ENCODE results near the gene TULP4.
"Not testable (repeated sequence)": the region's sequence is repeated elsewhere in the genome, so short reads cannot be mapped to it uniquely, and the experiment has no call there.

TULP4 gene

GRCh38 chr6:158284007-158284875 is 28.0 kb upstream of the TULP4 start:
- Histone ChIP-seq H3K4me1 (ENCODE audit: control insufficient read depth, insufficient read depth, low read length) (no peaks in the 10 kb centered on the region), H3K27me3 (ENCODE audit: control insufficient read depth, insufficient read depth, low read length) (no peaks in the 10 kb centered on the region), H3K36me3 (ENCODE audit: control insufficient read depth, insufficient read depth, low read length) (no peaks in the 10 kb centered on the region), H3K9me3 (ENCODE audit: control insufficient read depth, low read length) (no peaks in the 10 kb centered on the region), H3K4me3 (ENCODE audit: low read length) (no peak overlapping the region), H3K9ac (ENCODE audit: low read length) (no peak overlapping the region)

GRCh38 chr6:158284876-158285655 is 27.2 kb upstream of the TULP4 start:
- H3K9ac ChIP-seq (ENCODE audit: low read length), result no peak overlapping the region
- no peaks in the 10 kb centered on the region for H3K36me3 ChIP-seq (ENCODE audit: control insufficient read depth, insufficient read depth, low read length)
- no peak overlapping the region for H3K4me3 ChIP-seq (ENCODE audit: low read length)
- H3K9me3 ChIP-seq (ENCODE audit: control insufficient read depth, low read length), result no peaks in the 10 kb centered on the region
- H3K27me3 ChIP-seq (ENCODE audit: control insufficient read depth, insufficient read depth, low read length), result no peaks in the 10 kb centered on the region
- no peaks in the 10 kb centered on the region for H3K4me1 ChIP-seq (ENCODE audit: control insufficient read depth, insufficient read depth, low read length)

GRCh38 chr6:158285656-158286021 is 26.6 kb upstream of the TULP4 start:
- Histone ChIP-seq H3K4me3 (ENCODE audit: low read length) (no peak overlapping the region), H3K36me3 (ENCODE audit: control insufficient read depth, insufficient read depth, low read length) (no peaks in the 10 kb centered on the region), H3K27me3 (ENCODE audit: control insufficient read depth, insufficient read depth, low read length) (no peaks in the 10 kb centered on the region), H3K4me1 (ENCODE audit: control insufficient read depth, insufficient read depth, low read length) (no peaks in the 10 kb centered on the region), H3K9me3 (ENCODE audit: control insufficient read depth, low read length) (no peaks in the 10 kb centered on the region), H3K9ac (ENCODE audit: low read length) (no peak overlapping the region)

GRCh38 chr6:158286413-158286812 is 25.9 kb upstream of the TULP4 start:
- no peaks in the 10 kb centered on the region for H3K4me1 ChIP-seq (ENCODE audit: control insufficient read depth, insufficient read depth, low read length)
- no peaks in the 10 kb centered on the region for H3K9me3 ChIP-seq (ENCODE audit: control insufficient read depth, low read length)
- H3K36me3 ChIP-seq (ENCODE audit: control insufficient read depth, insufficient read depth, low read length), result no peaks in the 10 kb centered on the region
- H3K4me3 ChIP-seq (ENCODE audit: low read length), result no peak overlapping the region
- no peak overlapping the region for H3K9ac ChIP-seq (ENCODE audit: low read length)
- no peaks in the 10 kb centered on the region for H3K27me3 ChIP-seq (ENCODE audit: control insufficient read depth, insufficient read depth, low read length)

GRCh38 chr6:158287047-158287446 is 25.2 kb upstream of the TULP4 start:
- Histone ChIP-seq H3K9ac (ENCODE audit: low read length) (no peak overlapping the region), H3K4me3 (ENCODE audit: low read length) (no peak overlapping the region), H3K36me3 (ENCODE audit: control insufficient read depth, insufficient read depth, low read length) (no peaks in the 10 kb centered on the region), H3K27me3 (ENCODE audit: control insufficient read depth, insufficient read depth, low read length) (no peaks in the 10 kb centered on the region), H3K4me1 (ENCODE audit: control insufficient read depth, insufficient read depth, low read length) (no peaks in the 10 kb centered on the region), H3K9me3 (ENCODE audit: control insufficient read depth, low read length) (no peaks in the 10 kb centered on the region)

- no peaks in the 10 kb centered on the region for H3K9me3 ChIP-seq (ENCODE audit: control insufficient read depth, low read length)
- H3K36me3 ChIP-seq (ENCODE audit: control insufficient read depth, insufficient read depth, low read length), result no peaks in the 10 kb centered on the region
- no peak overlapping the region for H3K9ac ChIP-seq (ENCODE audit: low read length)
- H3K4me1 ChIP-seq (ENCODE audit: control insufficient read depth, insufficient read depth, low read length), result no peaks in the 10 kb centered on the region
- H3K4me3 ChIP-seq (ENCODE audit: low read length), result no peak overlapping the region
- H3K27me3 ChIP-seq (ENCODE audit: control insufficient read depth, insufficient read depth, low read length), result no peaks in the 10 kb centered on the region
These were observed 22.2 kb upstream of the TULP4 start for GRCh38 chr6:158290040-158290439.

GRCh38 chr6:158290659-158291058 is 21.6 kb upstream of the TULP4 start:
- Histone ChIP-seq H3K4me3 (ENCODE audit: low read length) (no peak overlapping the region), H3K9me3 (ENCODE audit: control insufficient read depth, low read length) (no peaks in the 10 kb centered on the region), H3K36me3 (ENCODE audit: control insufficient read depth, insufficient read depth, low read length) (no peaks in the 10 kb centered on the region), H3K27me3 (ENCODE audit: control insufficient read depth, insufficient read depth, low read length) (no peaks in the 10 kb centered on the region), H3K9ac (ENCODE audit: low read length) (no peak overlapping the region), H3K4me1 (ENCODE audit: control insufficient read depth, insufficient read depth, low read length) (no peaks in the 10 kb centered on the region)

- no peak overlapping the region for H3K9ac ChIP-seq (ENCODE audit: low read length)
- H3K36me3 ChIP-seq (ENCODE audit: control insufficient read depth, insufficient read depth, low read length), result no peaks in the 10 kb centered on the region
- no peaks in the 10 kb centered on the region for H3K27me3 ChIP-seq (ENCODE audit: control insufficient read depth, insufficient read depth, low read length)
These were observed 20.2 kb upstream of the TULP4 start for GRCh38 chr6:158292016-158292415.

GRCh38 chr6:158293122-158293521 is 19.1 kb upstream of the TULP4 start:
- no peak overlapping the region for H3K9ac ChIP-seq (ENCODE audit: low read length)
- H3K4me1 ChIP-seq (ENCODE audit: control insufficient read depth, insufficient read depth, low read length), result no peaks in the 10 kb centered on the region
- no peak overlapping the region for H3K4me3 ChIP-seq (ENCODE audit: low read length)
- no peaks in the 10 kb centered on the region for H3K27me3 ChIP-seq (ENCODE audit: control insufficient read depth, insufficient read depth, low read length)
- no peaks in the 10 kb centered on the region for H3K36me3 ChIP-seq (ENCODE audit: control insufficient read depth, insufficient read depth, low read length)
- no peaks in the 10 kb centered on the region for H3K9me3 ChIP-seq (ENCODE audit: control insufficient read depth, low read length)

More at GRCh38 chr6:158292016-158292415, 20.2 kb upstream of the TULP4 start:
- no peak overlapping the region for H3K4me3 ChIP-seq (ENCODE audit: low read length)
- no peaks in the 10 kb centered on the region for H3K4me1 ChIP-seq (ENCODE audit: control insufficient read depth, insufficient read depth, low read length)
- H3K9me3 ChIP-seq (ENCODE audit: control insufficient read depth, low read length), result no peaks in the 10 kb centered on the region

GRCh38 chr6:158295976-158296853 is 16.1 kb upstream of the TULP4 start:
- H3K9me3 ChIP-seq (ENCODE audit: control insufficient read depth, low read length); H3K27me3 ChIP-seq (ENCODE audit: control insufficient read depth, insufficient read depth, low read length); H3K9ac ChIP-seq (ENCODE audit: low read length); H3K4me3 ChIP-seq (ENCODE audit: low read length); H3K36me3 ChIP-seq (ENCODE audit: control insufficient read depth, insufficient read depth, low read length); H3K4me1 ChIP-seq (ENCODE audit: control insufficient read depth, insufficient read depth, low read length): not testable (repeated sequence)

GRCh38 chr6:158296854-158297324 is 15.4 kb upstream of the TULP4 start:
- not testable (repeated sequence) for H3K9me3 ChIP-seq (ENCODE audit: control insufficient read depth, low read length); H3K4me1 ChIP-seq (ENCODE audit: control insufficient read depth, insufficient read depth, low read length); H3K4me3 ChIP-seq (ENCODE audit: low read length); H3K27me3 ChIP-seq (ENCODE audit: control insufficient read depth, insufficient read depth, low read length); H3K9ac ChIP-seq (ENCODE audit: low read length); H3K36me3 ChIP-seq (ENCODE audit: control insufficient read depth, insufficient read depth, low read length)

Data from mucosa of stomach (tissue), 1 donor.